Stimulated activated CD8-positive, alpha-beta memory T cell treated with anti-CD3 and anti-CD28 coated beads, Interleukin-4, amount 100 ng/mL, for 24 hours (primary cell): ENCODE results near the gene SF3B2.
A peak's percentile ranks its signal among the peaks of the same experiment; 100 is the strongest.
"Not testable (repeated sequence)": the region's sequence is repeated elsewhere in the genome, so short reads cannot be mapped to it uniquely, and the experiment has no call there.

Experiments used
- DNase-seq: peaks from one replicate; pipeline ENCODE4 v3.0.0-alpha.2; 2020; ENCODE audit warnings: low read depth

SF3B2 gene

DNA sequence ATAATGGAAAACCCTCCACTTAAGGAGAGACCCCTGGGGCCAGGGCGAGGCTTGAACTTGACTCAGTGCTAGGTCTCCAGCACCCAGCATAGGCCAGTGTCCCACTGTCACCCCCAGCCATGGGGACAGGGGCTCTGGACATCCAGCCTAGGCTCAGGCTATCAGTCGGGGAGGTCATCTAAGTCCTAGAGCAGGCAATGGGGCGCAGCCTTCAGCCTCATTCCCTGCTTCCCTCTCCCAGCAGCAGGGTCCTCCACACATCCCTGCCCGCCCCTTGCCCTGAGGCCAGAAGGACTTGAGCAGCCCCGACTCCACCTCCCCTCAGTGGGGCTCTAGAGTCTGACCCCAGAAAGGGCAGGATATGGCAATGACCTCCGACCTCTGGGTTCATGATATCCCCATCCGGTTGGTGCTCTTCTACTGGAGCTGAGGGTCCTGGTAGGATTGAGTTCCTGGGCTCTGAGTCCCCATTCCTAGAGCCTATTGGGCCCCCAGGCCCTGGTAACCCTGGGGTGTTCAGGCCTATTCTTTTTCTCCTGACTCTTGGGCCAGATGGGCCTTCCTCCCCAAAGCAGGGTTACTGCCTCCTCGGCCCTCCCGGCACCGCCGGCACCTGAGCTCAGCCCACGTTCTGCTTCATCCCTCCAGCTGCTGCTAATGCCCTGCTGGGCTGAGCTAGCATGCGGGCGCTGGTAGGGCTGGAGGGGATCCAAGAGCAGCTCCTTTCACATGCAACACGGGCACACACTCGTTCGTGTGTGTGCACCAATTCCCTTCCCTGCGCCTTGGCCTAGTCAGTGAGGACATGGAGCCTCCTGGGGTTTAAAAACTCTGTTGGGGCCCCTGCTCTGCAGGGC lies 36.0 kb upstream of the SF3B2 start:
- DNase-seq = no peak

DNA sequence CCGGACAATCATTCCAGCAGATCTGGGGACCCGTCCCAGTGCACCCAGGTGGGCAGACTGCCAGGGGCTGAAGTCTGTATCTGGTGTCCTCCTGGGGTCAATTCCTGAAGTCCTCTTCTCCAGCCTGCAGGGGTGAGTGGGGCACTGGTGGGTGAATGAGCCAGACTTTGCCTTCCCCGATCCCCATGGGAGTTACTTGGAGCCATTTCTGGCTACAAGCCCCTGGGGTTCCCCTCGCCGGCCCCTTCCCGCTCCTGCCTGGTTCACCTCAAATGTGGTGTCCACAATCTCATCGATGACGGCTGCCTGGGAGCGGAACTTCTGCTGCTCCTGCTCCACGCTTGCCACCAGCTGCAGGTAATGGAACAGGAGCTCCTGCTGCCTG lies 35.4 kb upstream of the SF3B2 start:
- DNase-seq = no peak

DNA sequence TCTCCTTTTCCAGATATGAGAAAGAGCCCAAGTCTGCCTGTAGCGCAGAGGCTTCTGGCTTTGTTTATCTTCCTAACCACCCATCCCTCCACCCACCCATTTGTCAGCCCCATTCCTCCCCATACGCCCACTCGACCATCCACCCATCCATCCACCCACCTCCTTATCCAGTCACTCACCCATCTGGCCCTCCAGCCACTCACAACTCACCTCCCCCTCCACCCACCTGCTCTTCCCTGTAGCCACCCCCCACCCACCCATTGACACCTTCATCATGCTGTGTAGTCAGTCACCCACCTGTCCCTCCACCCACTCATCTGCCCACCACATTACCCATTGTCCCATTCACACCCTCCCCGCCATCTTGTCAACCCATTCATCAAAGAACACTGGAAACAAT lies 34.8 kb upstream of the SF3B2 start:
- no peak for DNase-seq

DNA sequence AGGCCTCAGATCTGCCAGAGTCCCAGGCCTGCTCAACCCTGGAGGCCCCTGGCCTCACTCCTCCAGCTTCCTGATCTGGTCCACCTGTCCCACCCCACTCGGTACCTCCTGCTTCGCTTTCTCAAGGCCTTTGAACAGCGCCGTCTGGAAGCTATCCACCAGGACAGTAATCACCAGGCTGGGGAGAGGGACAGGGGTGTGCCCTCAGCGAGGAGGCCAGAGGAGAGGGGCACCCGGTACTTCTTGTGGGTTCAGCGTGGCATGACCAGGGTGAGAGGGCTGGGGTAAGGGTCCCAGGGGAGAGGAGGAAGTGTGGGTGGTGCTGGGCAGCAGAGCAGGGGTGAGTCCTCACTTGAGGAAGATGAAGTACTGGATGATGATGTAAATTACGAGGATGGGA lies 32.0 kb upstream of the SF3B2 start:
- no peak for DNase-seq

DNA sequence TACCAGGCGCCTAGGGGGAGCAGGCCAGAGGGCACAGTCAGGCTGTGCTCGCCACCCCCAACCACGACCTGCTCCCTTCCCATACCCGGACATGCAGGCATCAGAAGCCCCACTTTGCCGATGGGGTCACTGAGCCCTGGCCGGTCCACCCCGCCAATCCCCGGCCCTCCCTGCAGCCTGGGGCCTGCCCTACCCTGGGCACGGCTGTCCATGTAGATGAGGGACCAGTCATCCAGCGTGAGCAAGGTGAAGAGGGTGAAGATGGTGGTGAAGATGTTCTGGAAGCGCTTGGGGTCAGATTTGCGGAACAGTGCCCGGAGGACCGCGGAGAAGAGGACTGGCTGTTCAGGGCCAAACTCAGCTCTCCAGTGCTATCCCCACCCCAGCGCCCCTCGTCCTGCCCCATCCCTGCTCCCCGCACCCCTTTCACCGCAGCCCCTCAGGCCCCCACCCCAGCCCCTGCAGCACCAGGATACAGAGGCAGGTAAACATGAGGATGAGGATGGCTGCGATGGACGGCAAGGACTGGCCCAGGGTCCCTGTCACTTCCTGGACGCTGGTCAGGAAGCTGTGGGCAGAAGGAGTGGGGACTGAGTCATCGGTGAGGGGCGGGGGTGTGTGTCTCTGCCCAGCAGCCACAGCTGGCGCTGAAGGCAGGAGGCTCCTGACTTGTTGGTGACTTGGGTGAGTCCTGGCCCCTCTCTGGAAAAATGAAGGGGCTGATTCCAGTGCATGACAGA lies 31.4 kb upstream of the SF3B2 start:
- no peak for DNase-seq

DNA sequence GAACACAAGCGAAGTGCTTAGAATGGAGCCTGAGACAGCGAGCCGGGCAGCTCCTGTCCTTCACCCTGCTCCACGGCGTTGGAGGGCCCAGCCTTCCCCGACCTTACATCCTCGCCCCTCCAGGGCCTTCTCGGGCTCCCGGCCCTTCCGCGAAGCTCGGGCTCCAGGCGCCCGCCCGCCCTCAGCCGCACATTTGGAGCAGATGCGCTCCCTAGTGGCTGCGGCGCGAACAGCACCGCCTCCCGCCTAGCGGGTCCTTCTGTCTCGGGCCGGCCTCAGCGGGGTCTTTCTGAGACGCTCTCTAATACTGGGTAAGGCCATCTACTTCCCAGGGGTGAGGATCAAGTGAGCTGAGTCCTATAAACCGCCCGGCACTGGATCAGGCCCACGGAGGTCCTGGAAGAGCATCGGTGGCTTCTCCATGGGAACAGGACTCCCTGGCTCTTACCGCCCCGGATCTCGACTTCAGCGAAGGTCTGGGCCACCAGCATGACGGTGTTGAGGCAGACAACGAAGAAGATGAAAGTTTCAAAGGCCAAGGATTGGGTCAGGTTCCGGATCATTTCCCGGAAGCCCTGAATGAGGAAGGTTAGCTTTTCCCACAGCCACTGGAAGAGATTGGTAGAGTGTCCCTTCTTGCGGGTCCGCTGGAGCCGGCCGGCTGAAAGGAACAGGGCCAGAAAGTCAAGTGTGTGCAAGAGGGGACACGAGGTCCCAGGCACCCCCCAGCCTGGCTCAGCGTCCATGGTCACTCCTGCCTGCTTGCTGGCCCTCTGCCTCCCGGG lies 29.6 kb upstream of the SF3B2 start:
- DNase-seq = peak; percentile 69

DNA sequence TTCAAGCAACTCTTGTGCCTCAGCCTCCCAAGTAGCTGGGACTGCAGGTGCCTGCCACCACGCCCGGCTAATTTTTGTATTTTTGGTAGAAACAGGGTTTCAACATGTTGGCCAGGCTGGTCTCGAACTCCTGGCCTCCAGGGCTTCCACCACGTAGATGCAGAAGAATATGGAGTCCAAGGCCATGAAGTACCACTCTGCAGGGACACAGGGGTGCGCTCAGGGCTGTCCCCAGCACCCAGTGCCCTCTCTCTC lies 29.1 kb upstream of the SF3B2 start:
- not testable (repeated sequence) for DNase-seq

DNA sequence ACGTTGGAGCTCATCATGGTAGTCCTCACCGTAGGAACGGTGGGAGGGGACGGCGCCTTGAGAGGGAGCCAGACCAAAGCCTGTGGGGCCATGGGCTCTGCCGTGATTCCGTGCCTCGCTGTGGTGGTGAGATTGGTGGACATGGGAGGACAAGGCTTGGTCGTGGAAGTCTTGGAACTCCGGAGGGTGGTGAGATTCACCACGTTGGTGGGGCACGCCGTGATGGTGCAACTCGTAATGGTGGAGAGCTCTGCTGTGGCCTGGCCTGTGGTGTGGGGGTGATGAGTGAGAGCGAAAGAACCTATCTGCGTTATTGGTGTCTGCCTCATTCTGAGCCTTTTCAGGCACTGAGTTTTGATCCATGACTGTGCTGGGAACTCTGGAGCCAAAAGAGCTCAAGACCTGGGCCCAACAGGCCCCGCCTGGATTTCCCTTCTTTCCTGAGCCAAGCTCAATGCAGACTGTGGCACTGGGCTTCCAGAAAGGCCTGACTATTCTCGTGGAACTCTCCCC lies 26.1 kb upstream of the SF3B2 start, which contains the start of gene CATSPER1:
CATSPER1 (minus strand) TSS at position 463 of the 513 bp plus-strand sequence; CDS start at position 363, 100 bp downstream.
- no peak for DNase-seq

DNA sequence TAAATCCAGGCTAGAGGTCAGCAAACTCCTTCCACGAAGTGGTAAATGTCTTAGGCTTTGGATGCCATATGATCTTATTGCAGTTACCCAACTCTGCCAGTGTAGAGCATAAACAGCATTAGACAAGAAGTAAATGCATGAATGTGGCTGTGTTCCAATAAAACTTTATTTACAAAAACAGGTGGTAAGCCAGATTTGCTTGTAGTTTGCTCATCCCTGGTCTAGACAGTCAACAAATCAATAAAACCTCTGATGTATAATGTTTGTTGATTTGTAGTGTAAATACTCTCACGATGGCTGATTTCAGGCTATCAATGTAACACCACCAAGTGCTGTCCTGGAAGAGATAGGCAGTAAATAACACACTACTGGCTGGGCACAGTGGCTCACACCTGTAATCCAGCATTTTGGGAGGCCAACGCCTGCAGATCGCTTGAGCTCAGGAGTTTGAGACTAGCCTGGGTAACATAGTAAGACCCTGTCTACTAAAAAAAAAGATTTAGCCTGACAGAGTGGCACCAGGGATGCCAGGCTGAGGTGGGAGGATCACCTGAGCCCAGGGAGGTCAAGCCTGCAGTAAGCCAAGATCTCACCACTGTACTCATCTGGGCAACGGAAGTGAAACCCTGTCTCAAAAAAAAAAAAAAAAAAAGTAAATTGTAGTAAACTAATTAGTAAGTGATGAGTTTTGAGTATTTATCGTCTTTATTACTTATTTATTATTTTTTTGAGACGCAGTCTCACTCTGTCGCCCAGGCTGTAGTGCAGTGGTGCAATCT lies 19.0 kb upstream of the SF3B2 start:
- DNase-seq = no peak

DNA sequence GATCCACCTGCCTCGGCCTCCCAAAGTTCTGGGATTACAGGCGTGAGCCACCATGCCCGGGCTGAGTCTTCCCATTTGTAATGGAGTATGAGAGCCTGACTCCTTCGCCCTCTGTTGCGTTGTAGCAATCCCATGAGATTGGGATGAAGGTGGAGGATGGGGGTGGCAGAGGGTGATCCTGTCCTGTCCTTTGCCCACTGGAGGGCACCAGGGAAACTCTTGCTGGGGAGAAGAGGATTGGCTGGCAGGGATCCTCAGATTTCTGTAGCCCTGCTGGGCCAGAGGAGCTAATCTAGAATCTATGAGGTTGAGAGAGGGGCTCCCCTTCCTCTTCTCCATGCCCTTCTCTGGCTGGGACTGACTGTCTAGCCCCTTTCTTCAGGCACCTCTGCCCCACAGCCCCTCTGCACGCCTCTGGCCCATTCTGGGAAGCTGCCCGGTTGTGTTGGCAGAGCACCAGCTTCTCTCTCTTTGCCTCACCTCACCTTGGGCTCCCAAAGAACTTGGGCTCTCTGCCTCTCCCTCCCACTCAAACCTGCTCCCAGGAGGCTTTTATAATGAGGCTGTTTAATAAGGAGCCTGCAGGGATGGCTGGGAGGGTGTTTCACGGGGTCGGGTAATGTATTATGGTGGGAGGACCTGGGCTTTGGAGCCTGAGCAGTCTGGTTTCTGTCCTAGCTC lies 16.4 kb upstream of the SF3B2 start:
- DNase-seq = no peak

DNA sequence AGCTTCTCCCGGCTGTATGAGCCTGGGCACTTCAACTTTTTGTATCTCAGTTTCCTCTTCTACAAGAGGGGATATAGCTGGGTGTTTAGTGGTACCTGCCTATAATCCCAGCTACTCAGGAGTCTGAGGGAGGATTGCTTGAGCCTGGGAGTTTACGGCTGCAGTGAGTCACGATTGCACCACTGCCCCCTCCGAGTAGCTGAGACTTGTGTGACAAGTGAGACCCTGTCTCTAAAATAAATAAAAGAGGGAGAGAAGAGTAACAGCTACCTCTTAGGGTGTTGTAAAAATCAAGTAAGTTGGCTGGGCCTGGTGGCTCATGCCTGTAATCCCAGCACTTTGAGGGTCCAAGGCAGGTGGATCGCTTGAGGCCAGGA lies 15.8 kb upstream of the SF3B2 start:
- no peak for DNase-seq

DNA sequence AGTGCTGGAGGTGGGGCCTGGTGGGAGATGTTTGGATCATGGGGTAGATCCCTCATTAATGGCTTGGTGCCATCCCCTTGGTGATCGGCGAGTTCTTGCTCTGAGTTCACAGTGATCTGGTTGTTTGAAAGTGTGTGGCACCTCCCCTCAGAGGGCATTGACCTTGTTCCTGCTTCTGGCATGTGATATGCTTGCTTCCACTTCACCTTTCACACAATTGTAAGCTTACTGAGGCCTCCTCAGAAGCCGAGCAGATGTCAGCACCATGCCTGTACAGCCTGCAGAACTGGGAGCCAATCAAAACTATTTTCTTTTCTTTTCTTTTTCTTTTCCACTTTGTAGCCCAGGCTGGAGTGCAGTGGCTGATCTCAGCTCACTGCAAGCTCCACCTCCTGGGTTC lies 14.8 kb upstream of the SF3B2 start:
- no peak for DNase-seq

DNA sequence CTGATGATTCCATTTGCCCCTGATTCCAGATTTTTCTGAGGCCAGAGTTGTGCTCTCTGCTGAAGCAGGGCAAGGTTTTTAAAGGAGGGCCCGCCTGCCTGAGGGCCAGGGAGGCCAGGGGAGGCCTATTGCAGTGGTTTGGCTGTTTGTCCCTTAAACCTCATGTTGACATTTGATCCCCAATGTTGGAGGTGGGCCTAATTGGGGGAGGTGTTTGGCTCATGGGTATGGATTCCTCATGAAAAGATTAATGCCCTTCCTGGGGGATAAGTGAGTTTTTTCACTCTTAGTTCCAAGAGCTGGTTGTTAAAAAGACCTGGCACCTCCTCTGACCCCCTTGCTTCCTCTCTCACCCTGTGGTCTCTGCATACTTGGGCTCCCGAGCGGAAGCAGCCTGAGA lies 12.4 kb upstream of the SF3B2 start:
- no peak for DNase-seq

DNA sequence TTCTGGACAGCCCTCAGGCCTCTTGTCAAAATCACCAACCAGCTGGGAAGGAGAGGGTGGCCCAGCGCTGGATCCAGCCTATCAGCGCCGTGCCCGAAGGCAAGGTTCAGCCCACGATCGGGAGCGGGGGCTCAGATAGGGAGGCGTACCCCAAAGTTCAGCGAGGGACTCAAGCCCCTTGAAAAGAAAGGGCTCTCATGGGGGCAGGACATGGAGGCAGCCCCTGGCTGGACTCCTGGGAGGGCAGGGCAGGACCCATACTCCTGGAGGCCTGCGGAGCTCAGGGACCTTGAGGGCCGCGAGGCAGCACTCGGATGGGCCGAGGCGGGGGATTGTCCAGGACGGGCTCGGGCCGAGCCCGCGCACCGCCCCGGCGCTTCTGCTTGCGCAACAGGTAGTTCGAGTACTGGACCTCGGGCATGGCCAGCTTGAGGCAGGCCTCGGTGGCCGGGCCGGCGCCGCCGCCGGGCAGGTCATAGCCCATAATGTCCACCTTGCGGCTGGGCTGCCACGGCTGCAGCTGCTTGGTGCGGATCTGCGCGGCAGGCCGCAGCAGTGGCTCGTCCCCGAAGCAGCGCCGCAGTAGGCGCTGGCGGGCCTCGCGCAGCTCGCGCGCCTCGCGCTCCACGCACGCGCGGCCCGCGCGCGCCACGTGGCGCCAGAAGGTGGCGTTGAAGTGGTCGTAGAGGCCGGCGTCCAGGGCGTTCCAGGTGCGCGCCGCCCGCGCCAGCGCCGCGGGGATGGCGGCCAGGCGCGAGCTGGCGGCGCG lies 9.8 kb upstream of the SF3B2 start:
- no peak for DNase-seq

DNA sequence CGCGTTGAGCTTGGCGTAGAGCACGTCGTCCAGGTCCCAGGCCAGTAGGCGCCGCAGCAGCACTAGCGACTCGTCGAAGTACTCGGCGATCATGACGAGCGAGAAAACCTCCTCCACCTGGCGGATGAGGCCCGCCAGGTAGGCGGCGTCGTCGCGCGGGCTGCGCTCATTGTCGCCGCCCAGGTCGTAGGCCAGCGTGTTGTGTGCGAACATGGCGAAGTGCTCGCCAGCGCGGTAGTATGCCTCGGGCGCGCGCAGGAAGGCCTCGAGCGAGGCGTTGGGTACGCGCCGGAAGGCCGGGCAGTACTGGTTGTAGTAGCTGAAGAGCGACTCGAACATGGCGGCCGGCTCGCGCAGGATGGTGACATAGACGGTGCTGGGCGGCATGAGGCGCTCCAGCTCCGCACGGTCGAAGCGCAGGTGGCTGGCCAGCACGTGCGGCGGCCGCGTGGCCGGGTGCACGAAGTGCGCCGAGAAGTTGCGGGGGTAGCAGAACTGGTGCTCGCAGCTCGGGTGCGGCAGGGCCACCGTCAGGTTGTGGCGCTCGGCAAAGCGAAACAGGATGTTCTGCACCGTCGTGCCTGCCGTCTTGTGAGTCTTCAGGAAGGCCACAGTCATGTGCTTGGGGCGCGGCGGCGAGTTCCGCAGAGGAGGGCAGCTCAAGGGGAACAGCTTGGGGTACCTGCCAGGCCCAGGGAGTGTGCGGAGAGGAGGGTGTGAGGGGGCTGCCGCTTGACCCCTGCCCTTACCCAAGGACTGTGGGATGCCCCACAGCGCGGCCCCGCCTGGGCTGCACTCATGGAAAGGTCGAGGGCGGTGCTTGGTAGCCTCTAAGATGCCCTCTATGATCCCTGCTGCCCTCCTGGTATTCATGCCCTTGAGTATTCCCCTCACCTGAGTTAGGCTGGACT lies 8.9 kb upstream of the SF3B2 start:
- no peak for DNase-seq

DNA sequence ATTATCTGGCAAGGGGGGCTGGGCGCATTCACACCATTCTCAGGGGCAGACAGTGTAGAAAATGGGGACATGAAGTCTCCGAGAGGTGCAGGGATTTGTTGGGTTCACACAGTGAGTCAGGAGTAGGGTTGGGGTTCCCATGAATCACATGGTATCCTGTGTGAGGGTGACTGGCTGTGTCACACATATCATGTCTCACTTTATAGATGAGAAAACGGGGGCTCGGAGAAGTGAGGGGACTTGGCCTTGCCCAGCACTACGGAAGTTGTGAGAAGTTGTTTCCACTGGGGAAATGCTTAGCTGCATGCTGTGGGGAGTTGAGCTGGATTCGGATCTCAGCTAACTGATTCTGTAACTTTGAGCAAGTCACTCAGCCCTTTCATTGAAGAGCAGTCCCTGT lies 7.4 kb upstream of the SF3B2 start:
- no peak for DNase-seq

DNA sequence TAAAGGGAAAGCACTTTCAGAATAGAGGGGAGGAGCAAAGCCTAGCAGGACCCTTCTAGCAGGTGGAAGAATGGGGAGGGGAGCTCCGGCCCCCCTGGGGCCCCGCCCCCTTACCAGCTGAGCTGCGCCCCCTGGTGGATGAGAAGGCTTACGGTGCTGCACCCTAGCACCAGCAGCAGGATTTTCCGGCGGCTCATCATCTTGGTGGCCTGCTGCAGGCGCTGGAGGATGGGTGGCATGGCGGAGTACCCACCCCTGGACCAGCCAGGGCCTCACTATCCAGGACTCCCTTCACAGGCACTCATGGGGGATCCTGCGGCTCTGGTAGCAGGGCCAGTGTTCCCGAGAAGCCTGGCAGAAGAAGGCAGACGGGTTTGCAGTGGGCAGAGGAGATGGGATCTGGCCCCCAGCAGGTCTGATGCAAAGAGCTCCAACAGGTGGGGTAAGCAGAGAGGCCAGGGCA lies 7.0 kb upstream of the SF3B2 start:
- DNase-seq = peak; percentile 76

DNA sequence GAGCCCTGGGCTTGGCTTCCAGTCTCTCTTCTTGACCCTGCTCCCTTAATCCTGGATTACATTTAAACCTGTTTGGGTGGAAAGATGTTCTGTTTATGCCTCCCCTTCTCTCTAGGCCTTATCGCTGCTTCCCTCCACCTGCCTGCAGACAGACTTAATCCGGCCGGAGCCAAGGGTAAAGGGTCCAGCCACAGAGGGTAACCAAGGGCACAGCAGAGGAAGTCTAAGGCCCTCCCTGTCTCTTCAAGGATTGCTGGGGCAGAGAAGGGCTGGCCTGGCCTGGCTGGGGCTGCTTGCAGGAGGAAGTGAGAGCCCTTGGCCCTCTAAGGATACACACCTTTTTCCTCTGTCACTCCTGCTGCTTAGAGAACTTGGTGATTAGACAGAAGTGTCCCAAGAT lies 5.3 kb upstream of the SF3B2 start:
- DNase-seq = no peak
